Epithelial cell of esophagus (primary cell): Measurements from ENCODE around the gene FYCO1.

Experiments used
- DNase-seq: peaks from one replicate; pipeline ENCODE4 v3.0.0; 2010; ENCODE audit warnings: low read depth
- H3K4me3 ChIP-seq: 2 replicates; pipeline ENCODE4 v1.5.1; 2011; ENCODE audit warnings: mild to moderate bottlenecking, low read length, control low read depth
- TF ChIP-seq, protein P1 (sequence below): IDR thresholded peaks from 2 replicates; pipeline ENCODE4 v1.5.1; 2011; ENCODE audit warnings: low read depth, mild to moderate bottlenecking, low read length, control low read depth, inconsistent platforms; ENCODE audit not compliant: insufficient read depth; ENCODE audit errors: missing control alignments

The FYCO1 gene

DNA sequence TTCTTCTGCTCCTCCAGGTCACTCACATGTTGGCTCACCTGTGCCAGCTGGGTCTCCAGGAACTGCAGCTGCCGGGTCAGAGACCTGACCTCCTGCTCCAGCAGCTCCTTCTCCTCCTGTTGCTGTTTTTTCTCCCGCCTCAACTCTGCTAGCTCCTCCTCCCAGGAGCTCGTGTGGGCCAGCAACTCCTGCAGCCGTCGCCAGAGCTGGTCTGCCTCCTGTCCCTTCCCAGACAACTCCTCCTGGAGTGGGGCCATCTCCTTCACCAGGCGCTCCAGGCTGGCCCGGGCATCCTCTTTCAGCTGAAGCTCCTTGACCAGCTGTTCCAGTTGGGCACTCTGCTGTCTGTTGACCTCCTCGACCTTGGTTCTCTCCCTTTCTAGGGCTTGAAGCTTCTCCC, 27.9 kb downstream of the FYCO1 start:
- TF ChIP-seq, protein P1, sequence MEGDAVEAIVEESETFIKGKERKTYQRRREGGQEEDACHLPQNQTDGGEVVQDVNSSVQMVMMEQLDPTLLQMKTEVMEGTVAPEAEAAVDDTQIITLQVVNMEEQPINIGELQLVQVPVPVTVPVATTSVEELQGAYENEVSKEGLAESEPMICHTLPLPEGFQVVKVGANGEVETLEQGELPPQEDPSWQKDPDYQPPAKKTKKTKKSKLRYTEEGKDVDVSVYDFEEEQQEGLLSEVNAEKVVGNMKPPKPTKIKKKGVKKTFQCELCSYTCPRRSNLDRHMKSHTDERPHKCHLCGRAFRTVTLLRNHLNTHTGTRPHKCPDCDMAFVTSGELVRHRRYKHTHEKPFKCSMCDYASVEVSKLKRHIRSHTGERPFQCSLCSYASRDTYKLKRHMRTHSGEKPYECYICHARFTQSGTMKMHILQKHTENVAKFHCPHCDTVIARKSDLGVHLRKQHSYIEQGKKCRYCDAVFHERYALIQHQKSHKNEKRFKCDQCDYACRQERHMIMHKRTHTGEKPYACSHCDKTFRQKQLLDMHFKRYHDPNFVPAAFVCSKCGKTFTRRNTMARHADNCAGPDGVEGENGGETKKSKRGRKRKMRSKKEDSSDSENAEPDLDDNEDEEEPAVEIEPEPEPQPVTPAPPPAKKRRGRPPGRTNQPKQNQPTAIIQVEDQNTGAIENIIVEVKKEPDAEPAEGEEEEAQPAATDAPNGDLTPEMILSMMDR = no peak
- no peak for DNase-seq
- no peak overlapping the region for H3K4me3 ChIP-seq

DNA sequence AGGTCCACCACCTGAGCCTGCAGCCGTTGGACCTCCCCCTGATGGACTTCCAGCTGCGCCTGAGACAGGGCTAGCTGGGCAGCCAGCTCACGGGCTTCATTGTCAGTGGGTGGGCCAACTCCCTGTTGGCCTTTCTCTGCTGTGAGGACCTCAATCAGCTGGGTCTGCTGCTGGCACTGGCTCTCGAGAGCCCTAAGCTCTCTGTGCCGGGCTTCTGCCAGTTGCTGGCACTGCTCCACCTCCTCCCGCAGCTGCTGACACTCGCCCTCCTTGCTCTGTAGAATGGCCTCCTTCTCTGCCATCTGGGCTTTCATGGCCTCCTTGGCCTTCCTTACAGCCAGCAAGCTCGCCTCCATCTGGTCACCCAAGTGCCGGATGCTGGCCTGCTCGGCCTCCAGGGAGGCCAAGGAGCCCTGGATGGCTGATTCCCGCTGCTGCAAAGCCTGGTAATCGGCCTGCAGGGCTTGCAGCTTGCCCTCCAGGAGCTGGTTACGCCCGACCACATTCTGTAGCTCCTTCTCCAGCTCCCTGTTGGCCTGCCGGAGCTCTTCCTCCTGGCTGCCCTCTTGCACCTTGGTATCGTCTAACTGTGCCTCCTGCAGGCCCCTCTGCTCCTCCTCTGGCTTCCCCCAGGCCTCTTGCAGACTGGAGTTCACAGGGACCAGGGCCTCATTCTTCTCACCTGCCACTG, 28.5 kb downstream of the FYCO1 start:
- no peak for DNase-seq
- TF ChIP-seq, protein P1 = no peak
- no peak overlapping the region for H3K4me3 ChIP-seq

DNA sequence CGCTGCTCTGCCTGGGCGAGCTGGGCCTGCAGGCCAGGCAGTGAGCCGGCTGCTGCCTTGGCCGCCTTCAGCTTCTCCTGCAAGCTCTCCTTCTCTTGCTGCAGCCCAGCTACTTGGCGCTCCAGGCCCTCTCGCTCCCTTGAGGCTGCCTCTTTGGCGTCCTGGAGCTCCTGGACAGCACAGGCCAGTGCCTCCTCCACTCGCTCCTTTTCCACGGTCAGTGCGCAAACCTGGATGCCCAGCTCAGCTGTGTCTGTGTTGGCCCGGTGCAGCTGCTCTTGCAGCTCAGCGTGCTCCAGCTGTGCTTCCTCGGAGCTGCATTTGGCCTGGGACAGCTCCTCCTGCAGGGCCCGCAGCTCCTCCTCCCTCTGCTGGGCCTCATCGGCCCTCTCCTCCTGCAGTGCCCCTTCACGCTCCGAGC, 29.2 kb downstream of the FYCO1 start:
- TF ChIP-seq, protein P1 = no peak
- no peak overlapping the region for H3K4me3 ChIP-seq
- DNase-seq = no peak

DNA sequence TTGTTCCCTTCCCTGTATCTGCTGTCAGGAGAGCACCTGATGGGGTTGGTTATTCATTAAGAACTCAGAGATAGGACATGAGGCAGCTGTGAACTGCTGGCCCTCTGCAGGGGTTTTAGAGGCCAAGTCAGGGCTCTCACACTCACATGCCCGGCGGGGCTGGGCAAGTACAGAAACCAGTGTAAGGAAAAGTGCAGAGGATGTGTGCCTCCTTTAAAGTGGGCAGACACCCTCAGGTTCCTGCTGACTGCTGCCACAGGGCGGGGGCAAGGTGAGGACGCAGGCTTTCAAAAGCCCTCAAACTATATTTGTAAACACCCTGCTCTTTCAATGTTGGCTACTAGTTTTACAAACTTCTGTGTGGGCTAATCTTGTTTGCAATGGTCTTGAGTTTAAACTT, 30.0 kb downstream of the FYCO1 start:
- no peak for DNase-seq
- TF ChIP-seq, protein P1 = no peak
- no peak overlapping the region for H3K4me3 ChIP-seq

DNA sequence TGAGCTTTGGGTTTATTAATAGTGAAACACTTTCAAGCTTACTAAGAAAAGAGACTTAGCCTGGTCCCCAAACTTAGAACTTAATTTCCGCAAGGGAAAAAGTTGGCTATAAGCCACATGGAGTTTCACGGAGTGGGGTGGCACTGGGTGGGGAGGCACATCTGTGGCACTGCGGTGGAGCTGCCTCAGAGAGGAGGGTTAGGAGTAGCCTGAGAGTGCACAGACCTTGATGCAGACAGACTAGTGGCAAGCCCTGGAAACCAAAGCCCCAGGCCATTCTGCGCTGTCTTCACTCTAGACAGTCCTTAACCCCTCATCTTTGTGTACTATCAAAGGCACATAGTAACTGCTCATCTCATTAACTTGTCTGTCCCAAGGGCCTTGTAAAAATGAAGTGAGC, 30.4 kb downstream of the FYCO1 start:
- no peak for DNase-seq
- no peak overlapping the region for H3K4me3 ChIP-seq

DNA sequence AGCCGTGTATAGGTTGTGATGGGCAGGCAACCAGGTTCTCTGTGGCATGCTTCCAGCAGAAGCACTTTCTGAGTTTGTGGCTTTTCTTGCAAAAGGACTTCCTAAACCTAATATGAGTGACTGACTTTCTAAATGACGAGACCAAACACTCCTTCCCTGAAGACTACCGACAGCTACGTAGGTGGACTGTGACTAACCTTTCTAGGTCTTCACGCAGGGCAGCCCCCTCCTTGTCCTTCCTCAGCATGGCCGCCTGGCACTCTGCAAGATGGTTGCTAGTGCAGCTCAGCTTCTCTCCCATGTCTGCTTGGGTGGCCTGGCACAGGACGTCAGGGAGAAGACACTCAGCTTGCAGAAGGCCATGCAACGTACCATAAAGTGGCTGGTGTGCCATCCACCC, 31.5 kb downstream of the FYCO1 start:
- TF ChIP-seq, protein P1 = no peak
- no peak for DNase-seq
- H3K4me3 ChIP-seq = no peak overlapping the region

More for the DNA sequence above, 30.4 kb downstream of the FYCO1 start:
- TF ChIP-seq, protein P1 = no peak

DNA sequence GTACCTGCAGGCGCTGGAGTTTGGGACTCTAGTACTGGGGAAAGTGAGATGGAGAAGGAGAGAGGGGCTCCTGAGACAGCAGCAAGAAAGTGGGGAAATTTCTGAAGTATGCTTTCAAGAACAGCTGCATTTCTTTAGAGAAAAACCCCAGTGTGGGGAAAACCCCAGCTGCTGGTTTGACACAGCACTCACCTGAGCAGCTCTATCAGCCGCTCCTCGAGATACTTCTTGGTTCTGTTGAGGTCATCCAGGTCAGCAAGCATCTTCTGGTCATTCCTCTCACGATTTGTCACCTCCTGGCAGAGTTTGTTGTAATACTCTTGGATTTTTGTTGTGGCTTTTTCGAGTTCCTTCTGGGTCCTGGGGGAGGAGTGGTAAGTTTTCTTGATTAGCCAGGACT, 33.6 kb downstream of the FYCO1 start:
- no peak for DNase-seq
- TF ChIP-seq, protein P1 = no peak
- H3K4me3 ChIP-seq = no peak overlapping the region
